ENCODE measurements around the gene PLA2G5.

DNA sequence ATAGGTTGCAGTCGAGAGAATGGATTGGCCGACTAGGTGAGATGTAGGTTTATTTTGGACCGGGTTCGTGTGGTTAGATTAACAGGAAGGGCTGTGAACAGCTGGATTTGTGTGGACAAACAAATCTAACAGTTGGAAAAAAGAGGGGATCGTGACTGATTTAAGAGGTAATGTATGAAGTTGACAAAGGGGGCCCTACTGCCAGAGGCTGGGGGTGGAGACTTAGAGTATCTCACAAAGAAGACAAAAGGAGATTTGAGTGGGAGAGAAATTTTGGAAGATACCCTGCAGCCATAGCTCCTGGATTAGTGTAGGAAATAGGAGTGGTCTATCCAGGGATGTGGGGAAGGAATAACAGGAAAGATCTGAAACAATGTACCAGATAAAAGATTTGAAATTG, 38.8 kb upstream of the PLA2G5 start:
- TF ChIP-seq, protein P1, sequence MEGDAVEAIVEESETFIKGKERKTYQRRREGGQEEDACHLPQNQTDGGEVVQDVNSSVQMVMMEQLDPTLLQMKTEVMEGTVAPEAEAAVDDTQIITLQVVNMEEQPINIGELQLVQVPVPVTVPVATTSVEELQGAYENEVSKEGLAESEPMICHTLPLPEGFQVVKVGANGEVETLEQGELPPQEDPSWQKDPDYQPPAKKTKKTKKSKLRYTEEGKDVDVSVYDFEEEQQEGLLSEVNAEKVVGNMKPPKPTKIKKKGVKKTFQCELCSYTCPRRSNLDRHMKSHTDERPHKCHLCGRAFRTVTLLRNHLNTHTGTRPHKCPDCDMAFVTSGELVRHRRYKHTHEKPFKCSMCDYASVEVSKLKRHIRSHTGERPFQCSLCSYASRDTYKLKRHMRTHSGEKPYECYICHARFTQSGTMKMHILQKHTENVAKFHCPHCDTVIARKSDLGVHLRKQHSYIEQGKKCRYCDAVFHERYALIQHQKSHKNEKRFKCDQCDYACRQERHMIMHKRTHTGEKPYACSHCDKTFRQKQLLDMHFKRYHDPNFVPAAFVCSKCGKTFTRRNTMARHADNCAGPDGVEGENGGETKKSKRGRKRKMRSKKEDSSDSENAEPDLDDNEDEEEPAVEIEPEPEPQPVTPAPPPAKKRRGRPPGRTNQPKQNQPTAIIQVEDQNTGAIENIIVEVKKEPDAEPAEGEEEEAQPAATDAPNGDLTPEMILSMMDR (IDR thresholded peaks at IDR 0.05; ENCODE audit: low read length): no peak
- no peak for TF ChIP-seq EZH2 (IDR thresholded peaks at IDR 0.05; ENCODE audit: borderline replicate concordance, low read length)

Data from OCI-LY1 (cell line).